Hematopoietic multipotent progenitor cell treated with erythropoietin and hydrocortisone succinate and interleukin-3 and kit ligand, for 15 days (in vitro differentiated cells): ENCODE data around the gene UQCRC2.
A peak's percentile ranks its signal among the peaks of the same experiment; 100 is the strongest.
"Not testable (repeated sequence)": the region's sequence is repeated elsewhere in the genome, so short reads cannot be mapped to it uniquely, and the experiment has no call there.

ENCODE experiments used
- DNase-seq: peaks from one replicate; pipeline ENCODE4 v3.0.0-alpha.2; 2015; ENCODE audit warnings: low spot score

Gene UQCRC2

GRCh38 chr16:21952793-21953540 lies at the start of gene UQCRC2:
Gene UQCRC2, plus strand, starts transcription at chr16:21953361. Its CDS starts 63 bp downstream, at chr16:21953424.
- peak; percentile 92 for DNase-seq

DNA sequence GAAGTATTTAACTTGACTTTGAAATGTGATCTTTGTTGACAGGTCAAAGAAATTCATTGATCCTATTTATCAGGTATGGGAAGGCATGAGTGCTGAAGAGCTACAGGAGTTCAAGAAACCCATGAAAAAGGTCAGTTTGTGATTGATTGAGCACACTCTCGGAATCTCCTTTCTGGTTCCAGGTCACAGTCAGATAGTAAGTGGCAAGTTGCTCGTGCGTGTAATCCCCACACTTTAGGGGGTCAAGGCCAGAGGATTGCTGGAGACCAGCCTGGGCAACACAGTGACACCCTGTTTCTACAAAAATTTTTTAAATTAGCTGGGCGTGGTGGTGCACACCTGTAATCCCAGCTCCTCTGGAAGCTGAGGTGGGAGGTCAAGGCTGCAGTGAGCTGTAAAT lies 20.5 kb upstream of the UQCRC2 start:
- DNase-seq: not testable (repeated sequence)

DNA sequence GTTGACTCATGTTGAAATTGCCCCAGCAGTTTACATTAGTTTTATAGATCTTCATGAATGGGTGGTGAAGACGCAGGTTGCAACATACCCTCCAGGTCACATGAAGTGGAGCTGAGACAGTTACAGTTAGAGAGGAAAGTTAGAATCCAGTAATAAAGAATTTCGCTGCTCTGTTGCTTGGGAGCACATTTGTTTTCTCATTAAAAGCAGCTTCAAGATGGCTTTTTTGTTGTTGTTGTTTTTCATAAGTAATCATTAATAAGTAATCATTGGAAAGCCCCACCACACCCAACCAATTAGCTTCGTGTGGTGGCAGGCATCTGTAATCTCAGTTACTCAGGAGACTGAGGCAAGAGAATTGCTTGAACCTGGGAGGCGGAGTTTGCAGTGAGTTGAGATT lies 19.8 kb upstream of the UQCRC2 start:
- DNase-seq: not testable (repeated sequence)

- not testable (repeated sequence) for DNase-seq
Observed at GRCh38 chr16:21933790-21934189, 19.4 kb upstream of the UQCRC2 start.

DNA sequence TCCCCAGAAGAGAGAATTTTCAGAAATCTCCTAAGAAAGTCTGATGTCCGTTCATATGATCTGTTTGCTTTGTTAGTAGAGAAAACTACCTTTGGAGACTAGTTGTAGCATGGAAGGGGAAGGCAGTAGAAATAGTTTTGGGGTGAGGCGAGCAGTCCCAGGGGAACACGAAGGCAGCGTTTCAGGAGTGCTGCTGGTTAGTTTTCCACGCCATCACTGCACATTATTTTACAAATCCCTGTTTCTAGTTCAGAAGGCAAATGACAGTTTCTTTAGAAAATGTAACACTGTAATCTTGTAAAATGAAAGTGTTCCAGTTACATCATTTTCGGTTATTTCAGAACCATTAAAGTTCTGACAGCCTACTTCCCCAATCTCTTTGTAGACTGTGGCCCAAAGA lies 16.9 kb upstream of the UQCRC2 start:
- DNase-seq: not testable (repeated sequence)

GRCh38 chr16:21937336-21937829 lies 15.8 kb upstream of the UQCRC2 start:
- DNase-seq: no peak

GRCh38 chr16:21940570-21940969 lies 12.6 kb upstream of the UQCRC2 start:
- DNase-seq: no peak

GRCh38 chr16:21943571-21943970 lies 9.6 kb upstream of the UQCRC2 start:
- no peak for DNase-seq

DNA sequence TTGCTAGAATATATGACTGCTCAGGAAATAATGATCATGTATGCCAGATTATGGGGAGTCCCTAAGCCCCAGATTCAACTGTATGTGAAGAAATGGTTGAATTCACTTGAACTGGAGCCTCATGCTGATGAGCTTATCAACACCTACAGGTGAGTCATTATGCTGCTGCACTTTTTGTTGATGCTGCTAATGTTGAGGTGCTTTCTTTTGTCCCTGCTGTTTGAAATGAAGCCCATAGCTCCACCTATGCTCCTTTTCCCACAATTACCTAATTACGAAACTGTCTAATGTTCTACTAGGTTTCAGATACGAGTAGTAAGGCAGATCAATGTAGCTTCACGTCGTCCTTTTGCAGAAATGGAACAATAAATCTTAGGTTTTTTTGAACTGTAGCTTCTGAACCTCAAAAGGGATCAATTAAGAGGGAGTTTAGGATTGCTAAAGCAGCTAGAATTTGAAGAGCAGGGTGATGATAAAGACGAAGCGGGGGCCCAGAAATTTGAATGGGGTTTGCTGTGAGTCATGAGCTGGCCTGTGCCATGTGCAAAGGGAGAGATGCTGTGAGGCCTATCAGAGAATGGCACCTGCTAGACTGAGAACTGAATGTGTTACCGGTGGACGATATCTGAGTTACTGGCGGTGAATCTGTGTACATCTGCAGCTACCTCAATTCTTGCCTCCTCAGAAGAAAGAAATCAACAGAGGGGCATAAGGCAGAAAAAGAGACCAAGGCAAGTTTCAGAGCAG lies 6.1 kb upstream of the UQCRC2 start:
- no peak for DNase-seq

DNA sequence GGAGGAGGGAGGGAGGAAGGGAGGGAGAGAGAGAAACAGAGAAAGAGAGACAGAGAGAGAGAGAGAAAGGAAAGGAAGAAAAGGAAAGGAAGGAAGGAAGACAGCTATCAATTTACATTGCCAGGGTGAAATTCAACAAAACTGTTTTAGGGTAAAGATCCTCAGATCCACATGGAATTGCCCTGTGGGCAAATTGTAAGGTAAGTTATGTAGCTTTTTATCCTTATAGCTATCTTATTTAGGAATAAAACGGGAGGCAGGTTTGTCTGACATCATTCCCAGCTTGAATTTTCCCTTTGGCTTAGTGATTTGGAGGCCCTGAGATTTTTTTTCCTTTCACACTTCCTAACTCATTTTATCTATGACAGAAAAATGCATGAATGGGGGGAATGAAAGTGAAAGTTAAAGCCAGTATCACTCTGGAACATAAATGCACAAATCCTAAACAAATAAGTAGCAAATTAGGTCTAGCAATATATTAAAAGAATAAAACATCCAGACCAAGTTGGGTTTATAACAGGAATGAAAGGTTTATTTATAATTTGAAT lies 3.4 kb upstream of the UQCRC2 start:
- no peak for DNase-seq

DNA sequence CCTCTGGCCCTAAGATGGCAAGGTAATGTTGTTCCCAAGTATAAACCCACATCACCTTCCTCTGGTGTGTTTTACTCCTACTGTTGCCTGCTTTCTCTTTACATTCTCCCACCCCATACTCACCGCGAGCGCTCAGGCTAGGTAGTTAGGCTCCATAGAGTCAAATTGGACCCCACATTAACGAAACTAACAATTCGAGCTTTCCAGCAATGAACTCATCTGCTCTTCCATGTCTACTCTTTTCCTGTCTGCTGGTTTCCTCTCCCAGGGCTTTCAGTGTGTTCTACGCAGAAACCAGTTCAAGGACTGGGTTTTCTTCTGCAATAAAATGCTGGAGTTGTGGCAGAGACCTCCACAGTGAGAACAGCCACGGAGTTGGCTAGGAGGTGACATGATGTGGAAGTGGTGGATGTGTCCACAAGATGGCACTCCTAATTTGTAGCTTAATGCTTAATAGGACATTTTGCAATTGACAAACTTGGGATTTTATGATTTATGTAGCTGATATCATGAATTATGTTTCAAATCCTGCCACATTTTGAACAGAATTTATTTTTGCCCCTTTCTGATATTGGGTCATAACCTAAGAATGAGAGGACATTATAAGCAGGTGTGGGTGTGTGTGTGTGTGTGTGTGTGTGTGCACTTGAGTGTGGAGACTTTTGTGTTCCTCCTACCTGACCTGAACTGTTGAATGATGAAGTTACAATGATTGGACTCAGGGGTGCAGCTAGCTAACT lies 2.2 kb upstream of the UQCRC2 start:
- DNase-seq: peak; percentile 46

DNA sequence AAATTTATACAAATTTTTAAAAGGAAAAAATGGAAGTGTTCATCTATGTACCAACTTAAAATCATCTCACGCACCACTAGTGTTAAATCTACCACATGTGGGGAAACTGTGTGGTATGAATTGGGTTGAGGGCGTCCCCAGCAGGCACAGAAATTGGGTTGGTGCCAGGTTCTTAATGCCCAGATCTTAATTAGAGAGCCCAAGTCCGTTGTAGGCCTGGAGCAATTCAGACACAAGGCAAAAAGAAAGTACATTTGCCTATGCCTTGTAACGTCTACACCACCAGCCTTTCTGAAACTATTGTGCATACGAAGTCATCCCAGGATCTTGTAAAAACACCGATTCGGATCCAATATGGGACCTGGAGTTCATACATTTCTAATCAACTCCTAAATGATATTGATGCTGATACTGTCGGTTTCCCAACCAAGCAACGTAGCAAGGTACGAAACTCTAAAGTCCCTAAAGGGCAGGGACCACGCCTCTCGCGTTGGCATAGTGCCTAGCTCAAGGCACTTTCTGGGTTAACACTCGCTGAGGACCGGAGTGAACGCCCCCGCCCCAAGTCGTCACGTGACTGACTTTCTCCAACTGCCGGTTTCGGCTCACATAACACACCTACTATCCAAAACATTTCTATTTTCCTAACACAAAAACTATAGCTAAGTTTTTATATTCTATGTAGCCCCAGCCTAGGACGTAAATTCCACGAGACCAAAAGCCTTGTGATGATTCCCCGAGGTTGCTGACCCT lies 945 bp upstream of the UQCRC2 start:
- DNase-seq: peak; percentile 91

GRCh38 chr16:21953541-21953902 lies 361 bp downstream of the UQCRC2 start:
- DNase-seq: no peak

DNA sequence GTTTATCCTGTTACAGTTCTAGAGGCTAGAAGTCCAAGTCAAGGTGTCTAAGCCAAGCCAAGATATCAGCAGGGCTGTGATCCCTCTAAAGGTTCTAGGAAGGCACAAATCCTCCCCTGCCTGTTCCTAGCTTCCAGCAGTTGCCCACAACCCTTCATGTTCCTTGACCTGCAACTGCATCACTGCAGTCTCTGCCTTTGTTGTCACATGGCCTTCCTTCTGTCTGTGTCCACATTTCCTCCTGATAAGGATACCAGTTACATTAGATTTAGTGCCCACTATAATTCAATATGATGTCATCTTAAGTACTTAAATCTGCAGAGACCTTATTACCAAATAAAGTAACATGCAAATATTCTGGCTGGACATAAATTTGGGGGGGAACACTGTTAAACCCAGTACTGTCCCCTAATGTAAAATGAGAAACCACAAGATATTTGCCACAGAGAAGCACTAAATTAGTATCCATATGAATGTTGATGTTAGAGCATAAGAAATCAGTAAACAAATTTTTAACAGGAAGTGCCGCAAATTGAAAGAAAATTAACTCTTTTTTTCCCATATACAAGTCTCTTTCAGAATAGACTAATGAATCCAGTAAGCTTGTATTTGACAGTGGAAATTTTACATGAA lies 4.7 kb downstream of the UQCRC2 start:
- no peak for DNase-seq

- no peak for DNase-seq
Observed at GRCh38 chr16:21959050-21959449, 5.9 kb downstream of the UQCRC2 start.

DNA sequence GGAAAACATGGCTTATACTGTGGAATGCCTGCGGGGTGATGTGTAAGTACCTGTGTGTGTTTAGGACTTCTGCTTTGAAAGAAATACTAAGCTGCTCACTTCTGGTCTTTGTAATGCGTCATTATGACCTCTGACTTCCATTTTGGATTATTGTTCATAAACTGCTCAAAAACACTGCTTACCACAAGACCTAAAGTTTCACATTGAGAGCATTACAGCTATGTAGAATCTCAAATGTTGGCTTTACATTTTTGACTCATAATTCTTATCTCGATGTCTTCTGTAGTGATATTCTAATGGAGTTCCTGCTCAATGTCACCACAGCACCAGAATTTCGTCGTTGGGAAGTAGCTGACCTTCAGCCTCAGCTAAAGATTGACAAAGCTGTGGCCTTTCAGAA lies 9.3 kb downstream of the UQCRC2 start:
- DNase-seq: no peak

GRCh38 chr16:21963887-21964286 lies 10.7 kb downstream of the UQCRC2 start:
- no peak for DNase-seq

- DNase-seq: no peak
Observed at GRCh38 chr16:21964353-21964752, 11.2 kb downstream of the UQCRC2 start.

- no peak for DNase-seq
Observed at GRCh38 chr16:21971856-21972255, 18.7 kb downstream of the UQCRC2 start.

DNA sequence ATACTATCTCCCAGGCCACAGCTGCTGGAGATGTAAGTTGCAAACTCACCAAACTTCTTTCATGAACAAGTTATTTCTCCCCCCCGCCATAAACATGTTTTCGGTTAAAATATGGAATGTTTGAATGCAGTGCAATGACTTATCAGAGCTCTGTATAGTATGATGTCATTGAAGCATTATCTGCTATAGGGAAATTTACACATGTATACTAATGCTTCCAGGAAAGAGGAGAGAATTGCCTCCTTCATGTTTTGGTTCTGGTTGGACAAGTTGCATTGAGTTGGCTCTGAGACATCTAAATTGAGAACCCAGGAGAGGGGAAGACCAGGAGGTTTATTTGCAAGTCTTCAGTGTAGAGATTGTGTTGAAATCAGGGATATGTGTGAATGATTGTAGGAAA lies 20.8 kb downstream of the UQCRC2 start:
- no peak for DNase-seq

GRCh38 chr16:21980032-21980431 lies 26.9 kb downstream of the UQCRC2 start:
- no peak for DNase-seq
